ENCODE measurements around the gene RAB22A.
"Not testable (repeated sequence)": the region's sequence is repeated elsewhere in the genome, so short reads cannot be mapped to it uniquely, and the experiment has no call there.

RAB22A gene

DNA sequence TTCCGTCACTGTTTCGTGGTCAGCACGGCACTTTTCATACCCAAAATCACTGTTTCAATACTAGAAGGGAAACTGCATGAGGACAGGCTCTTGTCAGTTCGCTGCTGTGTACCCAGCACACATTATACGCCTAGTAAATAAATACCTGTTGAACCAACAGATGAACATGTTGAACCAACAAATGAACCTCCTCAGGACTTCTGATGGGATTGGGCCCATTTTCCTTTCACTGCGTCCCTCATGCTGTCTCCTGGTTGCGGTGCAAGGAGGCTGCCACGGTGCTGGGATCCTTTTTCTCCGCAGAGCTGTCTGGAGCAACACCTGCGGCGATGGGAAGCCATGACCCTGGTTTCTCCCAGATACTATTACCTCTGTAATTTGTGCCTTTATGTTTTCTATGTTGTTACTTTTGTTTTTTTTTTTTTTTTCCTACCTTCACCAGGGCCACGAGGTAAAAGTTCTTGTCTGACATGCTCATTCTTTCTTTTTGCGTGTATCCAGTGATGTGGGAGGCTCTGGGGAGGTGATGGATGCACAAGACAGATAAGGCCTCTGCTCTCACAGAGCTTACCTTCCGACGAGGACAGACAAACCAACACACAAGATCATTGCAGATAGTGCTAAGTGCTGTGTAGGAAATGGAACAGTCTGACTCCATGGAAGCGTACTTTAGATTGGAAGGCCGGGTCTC, 80.6 kb downstream of the RAB22A start:
- no peak for DNase-seq

DNA sequence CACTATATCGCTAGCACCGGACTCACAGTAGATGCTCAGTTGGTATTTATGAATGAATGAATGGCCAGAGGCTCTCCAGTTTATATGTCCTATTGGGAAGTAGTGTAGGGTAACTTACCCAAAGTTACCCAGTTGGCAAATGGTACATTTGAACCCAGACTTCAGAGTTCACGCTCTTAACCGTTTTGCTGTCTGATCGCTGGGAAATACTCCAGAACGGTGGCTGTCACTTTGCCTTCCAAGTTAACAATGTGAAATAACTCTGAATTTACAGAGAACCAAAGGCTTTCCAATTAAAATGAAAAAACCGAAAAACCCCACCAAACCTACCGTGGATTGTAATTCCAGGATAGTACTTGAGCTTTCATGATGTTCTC, 81.1 kb downstream of the RAB22A start:
- no peak for DNase-seq

DNA sequence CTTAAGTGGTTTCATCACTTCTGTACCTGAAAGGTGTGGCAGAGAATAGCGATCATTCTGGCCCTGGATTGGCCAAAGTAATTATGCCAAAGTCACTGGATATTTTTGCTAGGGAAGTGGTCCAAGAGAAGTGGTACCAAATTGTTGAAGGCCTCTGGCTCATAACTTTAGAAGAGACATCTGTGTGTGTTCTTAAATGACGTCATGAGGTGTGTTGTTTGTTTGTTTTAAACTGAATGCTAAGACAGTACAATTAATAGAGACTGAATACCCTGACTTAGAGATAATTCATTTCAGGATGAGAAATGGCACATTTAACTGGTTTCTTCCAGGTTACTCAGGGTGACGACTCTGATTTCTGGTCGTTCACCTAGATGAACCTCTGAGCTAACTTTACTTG, 82.8 kb downstream of the RAB22A start:
- no peak for DNase-seq

DNA sequence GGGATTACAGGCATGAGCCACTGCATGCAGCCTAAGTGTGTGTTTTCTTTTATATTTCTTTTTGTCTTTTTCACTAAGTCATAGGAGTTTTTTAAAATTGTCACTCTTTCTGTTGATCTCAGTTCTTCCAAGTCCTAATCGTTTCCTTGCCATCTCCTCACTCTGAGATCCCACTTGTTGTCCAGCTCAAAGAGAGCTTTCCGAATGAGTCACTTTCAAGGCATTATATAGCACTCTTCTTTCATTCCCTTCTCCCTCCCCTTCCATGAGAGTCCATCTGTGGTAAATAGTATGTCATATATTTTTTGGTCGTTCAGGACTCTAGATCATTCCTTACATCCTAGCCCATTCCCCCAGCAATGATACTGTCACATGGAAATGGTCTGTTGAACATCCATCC, 83.8 kb downstream of the RAB22A start:
- DNase-seq, result no peak

DNA sequence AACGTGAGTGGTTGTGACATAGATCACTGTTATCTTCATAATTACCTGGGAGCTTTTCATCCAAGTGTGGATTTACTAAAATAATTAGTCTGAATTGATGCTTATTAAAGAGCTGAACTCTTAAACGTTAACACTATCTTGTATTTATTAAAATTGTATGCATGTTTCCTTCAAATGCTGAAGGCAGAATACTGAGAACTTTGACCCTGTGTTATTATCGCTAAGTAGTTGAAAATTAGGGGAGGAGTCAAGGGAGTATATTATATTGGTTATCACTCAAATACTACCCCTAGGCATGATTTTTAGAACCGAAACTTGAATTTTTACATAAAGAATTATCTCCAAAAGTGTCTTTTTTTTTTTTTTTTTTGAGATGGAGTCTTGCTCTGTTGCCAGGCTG, 85.3 kb downstream of the RAB22A start:
- DNase-seq, result no peak

DNA sequence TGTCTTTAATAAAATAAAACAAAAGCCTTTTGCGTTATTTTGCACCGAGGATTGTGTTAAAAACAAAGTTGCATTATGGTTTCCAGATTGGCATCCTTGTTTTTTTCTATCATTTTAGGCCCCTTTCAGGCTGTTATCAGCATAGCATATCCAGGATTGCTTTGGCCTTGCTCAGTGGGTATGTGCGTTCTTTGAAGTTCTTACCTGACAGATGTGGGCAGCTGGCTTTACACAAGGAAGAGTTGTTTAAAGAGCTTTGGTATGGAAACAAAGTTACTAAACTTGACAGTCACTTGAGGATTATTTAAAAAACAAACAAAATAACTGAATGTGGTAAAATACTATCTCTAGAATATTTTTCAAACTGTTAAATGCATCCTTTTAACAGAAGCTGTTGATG, 86.1 kb downstream of the RAB22A start:
- DNase-seq, result no peak

DNA sequence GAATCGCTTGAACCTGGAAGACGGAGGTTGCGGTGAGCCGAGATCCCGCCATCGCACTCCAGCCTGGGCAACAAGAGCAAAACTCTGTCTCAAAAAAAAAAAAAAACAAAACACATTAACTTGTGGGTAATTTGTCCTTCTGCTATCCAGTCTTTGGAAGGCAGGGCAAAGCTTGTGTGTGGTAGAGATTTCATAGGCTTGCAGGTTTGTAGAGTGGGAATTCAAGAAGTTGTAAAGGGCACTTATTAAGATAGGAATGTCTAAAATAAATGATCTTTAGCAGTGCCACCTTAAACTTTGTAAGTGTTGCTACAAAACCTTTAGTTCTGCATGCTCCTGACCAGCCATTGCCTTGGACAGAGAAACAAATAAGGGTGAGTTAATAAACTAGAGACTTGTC, 87.9 kb downstream of the RAB22A start:
- no peak for DNase-seq

DNA sequence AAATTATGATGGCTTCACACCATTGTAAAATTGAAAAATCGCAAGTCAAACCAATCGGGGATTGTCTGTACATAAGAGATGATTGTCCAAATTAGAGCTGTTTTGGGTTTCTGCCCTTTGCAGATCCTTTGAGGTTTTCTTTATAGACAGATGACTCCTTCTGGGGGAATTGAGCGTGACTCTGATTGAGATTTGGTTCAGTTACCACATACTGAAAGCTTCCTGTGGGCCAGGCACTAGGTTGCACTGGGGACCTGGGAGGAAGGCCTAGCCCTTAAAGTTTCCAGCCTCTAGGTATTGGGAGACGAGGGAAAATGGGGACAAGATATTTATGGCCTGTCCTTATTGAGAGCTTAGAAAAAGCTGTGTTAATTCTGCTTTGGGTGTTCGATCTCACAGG, 88.7 kb downstream of the RAB22A start:
- DNase-seq, result no peak

DNA sequence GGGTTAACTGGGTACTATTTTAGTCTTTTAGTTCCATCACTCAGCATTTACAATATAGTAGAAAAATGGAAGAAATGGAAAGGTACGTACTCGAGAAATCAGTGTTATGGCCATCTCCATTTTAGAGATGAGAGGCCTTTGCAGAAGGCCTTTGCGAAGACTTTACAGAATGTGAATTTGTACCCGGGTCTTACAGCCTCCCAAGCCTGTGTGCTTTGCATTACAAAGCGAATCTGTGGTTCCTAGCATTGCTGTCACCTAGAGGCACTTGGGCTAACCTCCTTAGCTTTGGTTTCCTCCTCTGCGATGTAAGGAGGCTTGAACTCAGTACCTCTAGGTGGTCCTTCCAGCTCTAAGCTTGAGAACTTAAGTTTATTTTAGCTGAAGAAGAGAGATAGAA, 90.4 kb downstream of the RAB22A start:
- DNase-seq, result no peak

DNA sequence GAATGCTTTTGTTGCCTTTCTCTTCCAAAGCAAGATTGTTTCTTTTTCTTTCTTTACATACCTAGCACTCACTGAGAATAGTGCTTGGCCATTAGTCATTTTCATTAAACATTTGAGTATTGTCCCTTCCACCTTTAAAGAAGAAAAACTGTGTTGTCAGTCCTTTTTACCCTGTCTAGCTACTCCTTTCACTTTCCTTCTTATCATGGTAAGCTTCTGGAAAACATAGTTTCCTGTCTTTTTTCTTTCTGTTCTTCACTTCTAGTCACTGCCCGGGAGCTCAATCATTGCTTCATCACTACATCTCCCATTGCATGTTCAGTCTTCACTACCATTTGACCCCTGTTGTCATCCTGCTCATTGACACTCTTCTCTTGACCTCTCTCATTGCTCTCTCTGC, 91.6 kb downstream of the RAB22A start:
- no peak for DNase-seq

DNA sequence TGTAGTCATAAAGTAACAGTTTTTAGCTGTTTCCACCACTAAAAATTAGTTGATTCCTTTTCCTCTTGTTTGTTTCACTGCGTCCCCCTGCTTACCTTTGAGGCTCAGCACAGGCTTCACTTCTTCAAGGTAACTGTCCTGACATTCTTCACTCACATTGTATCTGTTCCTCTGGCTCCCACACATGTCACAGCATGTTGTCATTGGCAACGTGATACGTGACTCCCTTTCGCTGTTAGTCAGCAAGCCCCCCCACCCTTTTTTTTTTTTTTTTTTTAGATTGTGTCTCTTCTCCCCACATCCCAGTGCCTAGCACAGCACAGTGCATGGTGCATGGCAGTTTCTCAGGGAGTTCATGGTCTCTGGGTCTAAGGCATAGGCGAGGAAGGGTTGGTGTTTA, 92.8 kb downstream of the RAB22A start:
- DNase-seq, result no peak

DNA sequence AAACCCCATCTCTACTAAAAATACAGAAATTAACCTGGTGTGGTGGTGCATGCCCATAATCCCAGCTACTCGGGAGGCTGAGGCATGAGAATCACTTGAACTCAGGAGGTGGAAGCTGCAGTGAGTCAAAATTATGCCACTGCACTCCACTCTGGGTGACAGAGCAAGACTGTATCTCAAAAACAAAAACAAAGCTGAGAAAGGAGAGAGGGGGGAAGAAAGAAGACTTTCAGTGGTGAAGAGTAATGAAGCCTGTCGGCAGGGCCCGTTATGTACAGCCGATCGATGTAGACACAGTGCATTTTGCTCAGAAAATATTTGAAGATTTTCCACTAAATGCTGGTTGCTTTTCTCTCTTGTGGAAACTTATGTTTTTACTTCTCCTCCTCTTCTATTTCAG, 93.3 kb downstream of the RAB22A start:
- no peak for DNase-seq

DNA sequence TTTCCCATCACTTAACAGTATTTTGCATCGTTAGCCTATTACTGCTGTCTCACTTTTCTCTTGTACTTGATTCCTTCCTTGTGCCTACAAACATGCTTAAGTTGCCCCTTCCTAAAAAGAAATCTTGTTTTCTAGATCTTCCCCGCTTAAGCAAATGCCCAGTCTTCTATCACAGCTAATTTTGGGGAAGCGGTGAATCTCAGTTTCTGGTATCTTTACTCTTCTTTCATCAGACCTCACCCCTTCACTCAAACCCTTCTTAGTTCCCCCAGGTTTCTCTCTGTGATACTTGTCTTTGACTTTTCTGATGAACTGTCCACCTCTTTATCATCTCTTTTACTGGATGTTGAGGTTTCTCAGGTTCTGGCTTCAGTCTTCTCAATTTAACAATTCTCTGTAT, 93.8 kb downstream of the RAB22A start:
- DNase-seq, result no peak

DNA sequence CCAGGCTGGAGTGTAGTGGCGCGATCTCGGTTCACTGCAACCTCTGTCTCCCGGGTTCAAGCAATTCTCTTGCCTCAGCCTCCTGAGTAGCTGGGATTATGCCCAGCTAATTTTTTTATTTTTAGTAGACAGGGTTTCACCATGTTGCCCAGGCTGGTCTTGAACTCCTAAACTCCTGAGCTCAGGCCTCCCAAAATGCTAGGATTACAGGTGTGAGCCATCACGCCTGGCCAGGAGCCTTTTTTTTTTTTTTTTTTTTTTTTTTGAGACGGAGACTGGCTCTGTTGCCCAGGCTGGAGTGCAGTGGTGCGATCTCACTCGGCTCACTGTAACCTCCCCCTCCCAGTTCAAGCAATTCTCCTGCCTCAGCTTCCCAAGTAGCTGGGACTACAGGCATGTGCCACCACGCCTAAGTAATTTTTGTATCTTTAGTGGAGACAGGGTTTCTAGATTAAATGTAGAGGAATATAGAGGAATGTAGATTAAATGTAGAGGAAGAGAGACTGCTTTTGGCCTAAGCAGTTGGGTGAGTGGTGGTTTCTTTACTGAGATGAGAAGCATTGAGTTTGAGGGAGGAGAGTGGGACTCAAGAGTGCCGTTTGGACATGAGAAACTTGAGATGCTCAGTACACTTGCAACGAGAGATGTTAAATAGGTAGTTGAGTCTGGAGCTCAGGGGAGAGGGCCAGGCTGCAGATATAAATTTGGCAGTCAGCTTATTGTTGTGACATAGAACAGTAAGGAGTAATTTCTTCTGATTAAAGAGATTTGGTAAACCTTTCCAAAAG, 96.2 kb downstream of the RAB22A start:
- no peak for DNase-seq

DNA sequence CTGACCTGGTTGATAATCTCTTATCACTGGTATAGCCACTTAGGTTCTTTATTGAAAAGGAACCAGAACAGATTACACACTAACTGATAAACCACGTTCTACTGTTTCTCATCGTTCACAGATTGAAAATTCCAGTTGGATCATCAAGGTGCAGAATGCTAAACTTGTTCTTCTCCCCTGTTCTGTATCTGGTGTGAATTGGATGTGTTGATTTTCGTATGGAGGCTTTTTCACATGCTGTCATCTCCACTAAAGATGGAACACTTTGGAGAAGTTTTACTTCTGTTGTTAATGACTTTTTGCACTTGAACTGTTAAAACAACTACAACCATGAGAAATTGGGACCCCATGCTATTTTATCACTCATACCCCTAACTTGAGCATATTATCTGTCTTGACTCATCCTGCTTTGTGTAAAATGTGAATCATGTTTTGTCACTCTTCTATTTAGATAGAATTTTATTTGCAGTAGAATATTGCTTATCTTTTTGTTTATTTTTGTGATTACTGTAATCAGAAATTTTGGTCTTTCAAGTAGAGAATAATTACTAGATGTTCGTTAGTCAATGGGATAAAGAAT, 97.0 kb downstream of the RAB22A start:
- no peak for DNase-seq

DNA sequence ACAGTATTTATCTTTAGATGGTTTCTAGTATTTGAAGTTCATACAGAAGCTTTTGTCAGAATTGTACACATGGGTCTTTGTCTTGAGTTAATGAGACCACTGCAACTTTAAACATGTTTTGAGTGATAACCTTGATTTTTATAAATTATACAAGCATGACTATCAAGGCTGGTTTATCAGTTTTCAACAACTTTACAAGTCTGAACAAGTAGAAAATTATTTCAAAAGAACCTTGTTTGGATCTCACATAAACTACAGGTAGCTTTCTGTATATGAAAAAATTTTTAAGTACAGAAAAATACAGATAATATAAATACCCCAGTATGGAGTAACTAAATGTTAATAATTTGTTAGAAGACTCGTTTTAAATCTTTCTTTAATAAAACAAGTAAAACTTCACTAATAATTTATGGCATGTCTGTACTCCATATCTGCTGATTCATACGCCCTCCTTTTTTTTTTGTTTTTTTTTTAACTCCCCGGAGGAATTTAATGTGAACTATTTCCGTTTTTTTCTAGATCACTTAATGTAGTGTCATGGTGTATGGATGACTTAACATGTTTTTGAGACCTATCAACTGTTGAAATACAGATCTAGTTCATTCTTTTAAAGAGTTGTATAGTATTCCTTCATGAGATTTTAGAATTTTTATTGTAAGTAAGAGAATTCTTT, 97.8 kb downstream of the RAB22A start:
- no peak for DNase-seq

DNA sequence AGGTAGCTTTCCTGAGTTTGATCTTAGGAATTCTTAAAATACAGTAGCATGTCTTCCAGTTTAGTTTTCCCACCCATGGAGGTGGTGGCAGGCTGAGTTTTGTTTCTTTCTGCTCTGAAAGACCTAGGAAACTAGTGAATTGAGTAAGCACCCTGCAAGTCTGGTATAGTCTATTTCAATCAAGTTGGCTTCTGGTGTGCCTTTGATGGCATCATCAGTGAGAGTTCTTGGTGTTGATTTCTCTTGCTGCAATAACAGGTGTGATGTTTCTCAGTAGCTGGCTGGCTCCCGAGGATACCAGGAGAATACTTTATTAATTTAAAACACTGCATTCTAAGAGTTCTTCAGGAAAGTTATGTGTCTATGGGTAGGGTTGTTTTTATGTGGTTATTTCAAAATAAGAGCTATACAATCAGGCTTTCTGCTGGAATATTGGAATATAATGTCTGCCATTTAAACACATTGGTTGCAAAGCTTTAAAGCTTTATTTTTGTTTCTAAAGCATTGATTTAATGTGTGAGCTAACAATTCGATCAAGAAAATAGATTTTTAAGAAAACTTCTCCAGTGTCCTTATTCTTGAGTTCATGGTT, 98.5 kb downstream of the RAB22A start:
- DNase-seq, result no peak

DNA sequence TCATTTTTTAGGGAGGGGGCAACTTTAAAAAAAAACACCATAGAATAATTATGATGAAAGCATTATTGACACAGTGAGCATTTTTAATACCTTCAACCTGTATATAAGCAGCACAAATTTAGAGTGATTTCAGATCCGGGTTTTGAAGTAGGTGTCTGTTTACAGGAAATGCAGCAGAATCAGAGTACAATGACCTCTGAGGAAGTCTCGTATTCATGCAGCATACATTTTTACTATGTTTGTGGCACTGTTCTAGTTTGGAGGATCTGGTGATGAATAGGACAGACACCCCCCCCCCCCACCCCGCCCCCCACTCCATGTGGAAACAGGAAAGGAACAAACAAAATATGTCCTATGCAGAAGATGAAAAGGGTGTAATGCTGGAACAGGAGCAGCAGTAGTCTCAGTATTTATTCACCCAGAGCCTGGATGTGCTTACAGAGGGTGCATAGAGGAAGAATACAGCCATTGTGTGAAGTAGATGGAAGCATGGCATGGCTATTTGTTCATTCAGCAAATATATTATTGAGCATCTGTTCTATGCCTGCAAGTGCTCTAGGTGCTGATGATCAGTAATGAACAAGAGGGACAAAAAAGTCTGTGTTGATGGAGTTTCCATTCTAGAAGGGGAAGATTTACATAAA, 99.2 kb downstream of the RAB22A start:
- no peak for DNase-seq

DNA sequence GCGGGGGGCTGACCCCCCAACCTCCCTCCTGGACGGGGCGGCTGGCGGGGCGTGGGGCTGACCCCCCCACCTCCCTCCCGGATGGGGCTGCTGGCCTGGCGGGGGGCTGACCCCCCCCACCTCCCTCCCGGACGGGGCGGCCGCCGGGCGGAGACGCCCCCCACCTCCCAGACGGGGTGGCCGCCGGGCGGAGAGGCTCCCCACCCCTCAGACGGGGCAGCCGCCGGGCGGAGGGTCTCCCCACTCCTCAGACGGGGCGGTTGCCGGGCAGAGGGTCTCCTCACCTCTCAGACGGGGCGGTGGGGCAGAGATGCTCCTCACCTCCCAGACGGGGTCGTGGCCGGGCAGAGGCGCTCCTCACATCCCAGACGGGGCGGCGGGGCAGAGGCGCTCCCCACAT, 104.7 kb downstream of the RAB22A start:
- DNase-seq, result not testable (repeated sequence)

DNA sequence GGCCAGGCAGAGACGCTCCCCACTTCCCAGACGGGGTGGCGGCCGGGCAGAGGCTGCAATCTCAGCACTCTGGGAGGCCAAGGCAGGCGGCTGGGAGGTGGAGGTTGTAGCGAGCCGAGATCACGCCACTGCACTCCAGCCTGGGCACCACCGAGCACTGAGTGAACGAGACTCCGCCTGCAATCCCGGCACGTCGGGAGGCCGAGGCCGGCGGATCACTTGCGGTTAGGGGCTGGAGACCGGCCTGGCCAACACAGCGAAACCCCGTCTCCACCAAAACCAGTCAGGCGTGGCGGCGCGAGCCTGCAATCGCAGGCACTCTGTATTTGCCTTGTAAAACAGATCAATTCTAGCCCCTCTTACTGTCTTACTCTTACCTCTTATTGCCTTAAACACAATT, 105.3 kb downstream of the RAB22A start:
- not testable (repeated sequence) for DNase-seq

DNA sequence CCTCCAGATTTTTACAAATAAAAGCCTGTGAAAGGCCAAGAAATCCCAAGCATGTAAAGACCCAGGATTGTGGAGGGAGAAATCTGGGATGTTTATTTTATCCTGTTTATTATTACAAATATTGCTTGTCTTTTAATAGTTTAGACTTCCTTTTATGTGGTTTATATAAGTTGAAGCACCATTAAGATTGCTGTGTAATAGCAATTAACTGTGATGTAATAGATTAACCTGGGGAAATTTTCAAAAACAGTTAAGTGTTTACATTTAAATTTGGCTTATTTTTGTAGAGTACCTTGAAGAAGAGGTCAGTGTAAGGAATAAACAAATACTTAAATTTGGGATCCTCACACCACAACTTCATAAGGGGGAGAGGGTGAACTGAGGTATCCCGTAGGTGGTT, 106.5 kb downstream of the RAB22A start:
- DNase-seq, result no peak

DNA sequence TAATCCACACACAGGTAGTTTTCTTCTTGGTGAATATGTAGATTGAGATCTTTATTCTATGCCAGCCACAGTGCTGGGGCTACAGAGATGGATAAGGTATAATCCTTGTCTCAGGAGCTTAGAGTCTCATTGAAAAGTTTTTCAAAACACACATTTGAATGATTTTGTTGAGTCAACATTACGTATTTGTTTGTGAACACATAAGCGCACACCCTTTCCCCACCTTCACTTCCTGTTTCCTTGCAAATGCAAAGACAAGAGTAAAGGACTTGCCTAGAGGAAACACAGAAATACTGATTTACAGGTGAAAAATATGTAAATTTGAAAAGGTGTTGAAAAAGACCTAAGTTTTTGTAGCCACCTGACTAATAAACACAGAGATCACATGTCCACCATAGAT, 107.3 kb downstream of the RAB22A start:
- no peak for DNase-seq

Measured in NCI-H1105 (cell line).